Suppressor macrophage treated with lipopolysaccharide for 4 hours (primary cell): ENCODE results near the gene RTN4.
"Not testable (repeated sequence)": the region's sequence is repeated elsewhere in the genome, so short reads cannot be mapped to it uniquely, and the experiment has no call there.

Source experiments
- DNase-seq: peaks from one replicate; pipeline ENCODE4 v3.0.0-alpha.2; 2020

Gene RTN4

GRCh38 chr2:55050100-55050994, at the start of gene RTN4:
RTN4 (minus strand) TSS chr2:55050451; CDS start chr2:55050300, 151 bp downstream.
- DNase-seq = peak; percentile 99

- no peak for DNase-seq
Observed at GRCh38 chr2:55099493-55099877, 49.2 kb upstream of the RTN4 start.

GRCh38 chr2:55097461-55098410, 47.5 kb upstream of the RTN4 start:
- DNase-seq = no peak

- DNase-seq = no peak
Observed at GRCh38 chr2:55097082-55097460, 46.8 kb upstream of the RTN4 start.

GRCh38 chr2:55096586-55096985, 46.3 kb upstream of the RTN4 start:
- DNase-seq = no peak

- no peak for DNase-seq
Observed at GRCh38 chr2:55093381-55093780, 43.1 kb upstream of the RTN4 start.

- DNase-seq = no peak
Observed at GRCh38 chr2:55092439-55092838, 42.2 kb upstream of the RTN4 start.

- not testable (repeated sequence) for DNase-seq
Observed at GRCh38 chr2:55091681-55092080, 41.4 kb upstream of the RTN4 start.

- DNase-seq = no peak
Observed at GRCh38 chr2:55090702-55091101, 40.5 kb upstream of the RTN4 start.

- DNase-seq = no peak
Observed at GRCh38 chr2:55089726-55090125, 39.5 kb upstream of the RTN4 start.

GRCh38 chr2:55088400-55088799, 38.1 kb upstream of the RTN4 start:
- DNase-seq = no peak

GRCh38 chr2:55087936-55088335, 37.7 kb upstream of the RTN4 start:
- DNase-seq = no peak

GRCh38 chr2:55087501-55087900, 37.2 kb upstream of the RTN4 start:
- DNase-seq = no peak

GRCh38 chr2:55085113-55086040, 35.1 kb upstream of the RTN4 start:
- DNase-seq = no peak

- no peak for DNase-seq
Observed at GRCh38 chr2:55084641-55085040, 34.4 kb upstream of the RTN4 start.

- no peak for DNase-seq
Observed at GRCh38 chr2:55080204-55080738, 30.0 kb upstream of the RTN4 start.

- DNase-seq = no peak
Observed at GRCh38 chr2:55078956-55079355, 28.7 kb upstream of the RTN4 start.

GRCh38 chr2:55076721-55077120, 26.5 kb upstream of the RTN4 start:
- DNase-seq = no peak

- DNase-seq = not testable (repeated sequence)
Observed at GRCh38 chr2:55076019-55076418, 25.8 kb upstream of the RTN4 start.

GRCh38 chr2:55073000-55073983, 23.0 kb upstream of the RTN4 start:
- no peak for DNase-seq

- no peak for DNase-seq
Observed at GRCh38 chr2:55063713-55064323, 13.6 kb upstream of the RTN4 start.
